Measurements from ENCODE around the gene MAMLD1.
"Not testable (repeated sequence)": the region's sequence is repeated elsewhere in the genome, so short reads cannot be mapped to it uniquely, and the experiment has no call there.

The MAMLD1 gene

GRCh38 chrX:150362599-150363481, at the start of gene MAMLD1:
TSS of gene MAMLD1 (plus strand) at chrX:150363317. CDS start at chrX:150445517, 82,200 bp downstream.
- DNase-seq: no peak

GRCh38 chrX:150313514-150313913, 49.6 kb upstream of the MAMLD1 start:
- DNase-seq: no peak

GRCh38 chrX:150314186-150314585, 48.9 kb upstream of the MAMLD1 start:
- no peak for DNase-seq

- DNase-seq: no peak
Observed at GRCh38 chrX:150316564-150316963, 46.6 kb upstream of the MAMLD1 start.

- no peak for DNase-seq
Observed at GRCh38 chrX:150323020-150323419, 40.1 kb upstream of the MAMLD1 start.

- no peak for DNase-seq
Observed at GRCh38 chrX:150324035-150324728, 38.9 kb upstream of the MAMLD1 start.

GRCh38 chrX:150324919-150325318, 38.2 kb upstream of the MAMLD1 start:
- no peak for DNase-seq

GRCh38 chrX:150326541-150327247, 36.4 kb upstream of the MAMLD1 start:
- DNase-seq: no peak

GRCh38 chrX:150329282-150329681, 33.8 kb upstream of the MAMLD1 start:
- DNase-seq: no peak

GRCh38 chrX:150329868-150330267, 33.2 kb upstream of the MAMLD1 start:
- no peak for DNase-seq

- no peak for DNase-seq
Observed at GRCh38 chrX:150332023-150332422, 31.1 kb upstream of the MAMLD1 start.

GRCh38 chrX:150334100-150334499, 29.0 kb upstream of the MAMLD1 start:
- DNase-seq: no peak

- no peak for DNase-seq
Observed at GRCh38 chrX:150334981-150335380, 28.1 kb upstream of the MAMLD1 start.

GRCh38 chrX:150337026-150337425, 26.1 kb upstream of the MAMLD1 start:
- DNase-seq: no peak

- no peak for DNase-seq
Observed at GRCh38 chrX:150337536-150337935, 25.6 kb upstream of the MAMLD1 start.

- DNase-seq: no peak
Observed at GRCh38 chrX:150338615-150339014, 24.5 kb upstream of the MAMLD1 start.

- no peak for DNase-seq
Observed at GRCh38 chrX:150339736-150340135, 23.4 kb upstream of the MAMLD1 start.

- DNase-seq: not testable (repeated sequence)
Observed at GRCh38 chrX:150340326-150340725, 22.8 kb upstream of the MAMLD1 start.

GRCh38 chrX:150347471-150347870, 15.6 kb upstream of the MAMLD1 start:
- no peak for DNase-seq

GRCh38 chrX:150348365-150348764, 14.8 kb upstream of the MAMLD1 start:
- no peak for DNase-seq

- no peak for DNase-seq
Observed at GRCh38 chrX:150352114-150352513, 11.0 kb upstream of the MAMLD1 start.

- no peak for DNase-seq
Observed at GRCh38 chrX:150352581-150352980, 10.5 kb upstream of the MAMLD1 start.

- no peak for DNase-seq
Observed at GRCh38 chrX:150355913-150356312, 7.2 kb upstream of the MAMLD1 start.

- no peak for DNase-seq
Observed at GRCh38 chrX:150357790-150358189, 5.3 kb upstream of the MAMLD1 start.
